ENCODE results near the gene DLGAP5.

The DLGAP5 gene

DNA sequence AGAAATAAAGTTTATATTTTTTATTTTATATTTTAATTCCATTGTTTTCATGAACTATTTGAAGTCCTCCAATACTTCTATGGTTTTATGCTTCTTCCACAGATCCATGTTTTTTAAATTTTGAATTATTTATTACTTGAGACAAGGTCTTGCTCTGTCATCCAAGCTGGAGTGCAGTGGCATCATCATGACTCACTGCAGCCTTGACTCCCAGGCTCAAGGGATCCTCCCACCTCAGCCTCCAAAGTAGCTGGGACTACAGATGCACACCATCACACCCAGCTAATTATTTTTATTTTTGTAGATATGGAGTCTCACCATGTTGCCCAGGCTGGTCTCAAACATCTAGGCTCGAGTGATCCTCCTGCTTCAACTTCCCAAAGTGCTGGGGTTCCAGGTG lies 28.8 kb upstream of the DLGAP5 start:
- no peaks in the 10 kb centered on the region for H3K27me3 ChIP-seq (ENCODE audit: control insufficient read depth, insufficient read depth, low read length)
- H3K36me3 ChIP-seq (ENCODE audit: control insufficient read depth, insufficient read depth, low read length) = no peaks in the 10 kb centered on the region
- TF ChIP-seq, protein P1, sequence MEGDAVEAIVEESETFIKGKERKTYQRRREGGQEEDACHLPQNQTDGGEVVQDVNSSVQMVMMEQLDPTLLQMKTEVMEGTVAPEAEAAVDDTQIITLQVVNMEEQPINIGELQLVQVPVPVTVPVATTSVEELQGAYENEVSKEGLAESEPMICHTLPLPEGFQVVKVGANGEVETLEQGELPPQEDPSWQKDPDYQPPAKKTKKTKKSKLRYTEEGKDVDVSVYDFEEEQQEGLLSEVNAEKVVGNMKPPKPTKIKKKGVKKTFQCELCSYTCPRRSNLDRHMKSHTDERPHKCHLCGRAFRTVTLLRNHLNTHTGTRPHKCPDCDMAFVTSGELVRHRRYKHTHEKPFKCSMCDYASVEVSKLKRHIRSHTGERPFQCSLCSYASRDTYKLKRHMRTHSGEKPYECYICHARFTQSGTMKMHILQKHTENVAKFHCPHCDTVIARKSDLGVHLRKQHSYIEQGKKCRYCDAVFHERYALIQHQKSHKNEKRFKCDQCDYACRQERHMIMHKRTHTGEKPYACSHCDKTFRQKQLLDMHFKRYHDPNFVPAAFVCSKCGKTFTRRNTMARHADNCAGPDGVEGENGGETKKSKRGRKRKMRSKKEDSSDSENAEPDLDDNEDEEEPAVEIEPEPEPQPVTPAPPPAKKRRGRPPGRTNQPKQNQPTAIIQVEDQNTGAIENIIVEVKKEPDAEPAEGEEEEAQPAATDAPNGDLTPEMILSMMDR (IDR thresholded peaks at IDR 0.05) = no peak
- no peaks in the 10 kb centered on the region for H3K9me3 ChIP-seq (ENCODE audit: control insufficient read depth, low read length)
- H3K4me1 ChIP-seq = no peaks in the 10 kb centered on the region
- H2AFZ ChIP-seq = no peak overlapping the region
- no peak overlapping the region for H3K4me2 ChIP-seq (ENCODE audit: low read length)
- no peak overlapping the region for H3K27ac ChIP-seq
- H3K4me3 ChIP-seq (ENCODE audit: low read depth, low read length) = no peak overlapping the region
- no peak overlapping the region for H3K9ac ChIP-seq
- no peaks in the 10 kb centered on the region for H3K79me2 ChIP-seq

DNA sequence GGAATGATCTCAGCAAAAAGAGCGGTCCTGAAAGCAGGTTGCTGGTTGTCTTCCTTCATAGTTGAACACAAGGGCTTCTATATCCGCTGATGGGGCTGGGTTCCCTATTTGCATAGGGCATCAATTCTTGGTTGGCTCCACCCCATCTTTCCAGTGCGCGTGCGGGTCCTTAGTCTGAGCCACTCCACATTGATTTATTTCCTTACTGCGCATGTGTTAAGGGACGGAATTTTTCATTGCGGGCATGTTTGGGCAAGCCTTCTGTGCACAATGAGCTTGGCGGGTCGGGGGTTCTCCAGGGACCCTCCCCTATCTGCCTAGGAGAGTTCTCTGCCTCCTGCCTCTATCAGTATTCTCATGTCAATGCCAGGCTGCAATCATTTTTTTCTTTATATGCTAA lies 21.2 kb upstream of the DLGAP5 start:
- Histone ChIP-seq H3K36me3 (ENCODE audit: control insufficient read depth, insufficient read depth, low read length) (no peaks in the 10 kb centered on the region), H3K27ac (no peak overlapping the region), H3K79me2 (no peaks in the 10 kb centered on the region), H3K4me1 (no peaks in the 10 kb centered on the region), H3K9ac (no peak overlapping the region), H3K27me3 (ENCODE audit: control insufficient read depth, insufficient read depth, low read length) (no peaks in the 10 kb centered on the region), H3K4me3 (ENCODE audit: low read depth, low read length) (no peak overlapping the region), H2AFZ (no peak overlapping the region), H3K4me2 (ENCODE audit: low read length) (no peak overlapping the region), H3K9me3 (ENCODE audit: control insufficient read depth, low read length) (no peaks in the 10 kb centered on the region)
- TF ChIP-seq, protein P1 (IDR thresholded peaks at IDR 0.05) = no peak

DNA sequence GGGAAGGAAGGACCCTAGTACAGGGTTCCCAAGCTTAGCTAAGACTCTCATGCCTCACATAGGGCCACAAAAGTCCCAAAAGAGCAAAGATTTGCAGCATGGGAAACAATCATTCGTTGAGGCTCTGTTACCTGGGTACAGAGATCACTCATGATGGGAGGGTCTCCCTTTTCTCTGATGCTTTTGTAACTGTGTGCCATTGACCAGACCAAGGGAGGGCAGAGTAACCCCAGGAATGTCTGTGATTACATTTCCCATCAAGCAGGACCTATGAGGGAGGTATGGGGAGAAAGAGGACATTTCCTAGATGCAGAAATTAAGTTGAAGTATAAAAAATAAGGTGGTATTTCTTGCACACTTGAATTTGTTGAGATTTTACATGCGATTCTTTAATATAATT lies 16.4 kb upstream of the DLGAP5 start:
- Histone ChIP-seq H3K79me2 (no peaks in the 10 kb centered on the region), H3K4me1 (no peaks in the 10 kb centered on the region), H3K4me3 (ENCODE audit: low read depth, low read length) (no peak overlapping the region), H3K9ac (no peak overlapping the region), H3K27me3 (ENCODE audit: control insufficient read depth, insufficient read depth, low read length) (no peaks in the 10 kb centered on the region), H3K27ac (no peak overlapping the region), H2AFZ (no peak overlapping the region), H3K9me3 (ENCODE audit: control insufficient read depth, low read length) (no peaks in the 10 kb centered on the region), H3K36me3 (ENCODE audit: control insufficient read depth, insufficient read depth, low read length) (no peaks in the 10 kb centered on the region), H3K4me2 (ENCODE audit: low read length) (no peak overlapping the region)
- TF ChIP-seq, protein P1 (IDR thresholded peaks at IDR 0.05) = no peak

DNA sequence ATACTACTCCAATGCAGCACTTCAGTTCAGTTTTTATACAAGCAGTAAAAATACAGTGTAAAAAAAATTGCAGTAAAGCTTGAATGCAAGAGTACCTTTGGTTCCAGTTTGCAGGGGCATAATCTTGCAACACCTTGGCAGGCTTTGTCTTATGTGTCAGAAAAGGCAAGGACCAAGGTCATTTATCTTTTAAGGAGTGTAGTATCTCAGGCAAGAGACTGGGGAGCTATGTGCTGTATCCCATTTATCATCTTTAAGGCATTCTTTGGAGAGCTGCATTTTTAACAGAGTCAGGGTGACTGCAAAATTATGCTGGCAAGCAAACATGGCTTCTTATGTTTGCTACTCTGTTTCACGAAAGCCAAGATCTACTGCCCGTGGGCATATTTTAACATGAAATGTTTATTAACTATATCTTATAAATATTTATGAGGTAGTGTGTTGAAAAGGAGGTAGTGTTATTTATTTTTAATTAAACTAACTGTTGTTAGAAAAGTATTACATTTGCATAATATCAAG lies 14.8 kb upstream of the DLGAP5 start:
- no peaks in the 10 kb centered on the region for H3K36me3 ChIP-seq (ENCODE audit: control insufficient read depth, insufficient read depth, low read length)
- H3K79me2 ChIP-seq = no peaks in the 10 kb centered on the region
- no peaks in the 10 kb centered on the region for H3K27me3 ChIP-seq (ENCODE audit: control insufficient read depth, insufficient read depth, low read length)
- no peak overlapping the region for H3K9ac ChIP-seq
- TF ChIP-seq, protein P1 (IDR thresholded peaks at IDR 0.05) = no peak
- H3K9me3 ChIP-seq (ENCODE audit: control insufficient read depth, low read length) = no peaks in the 10 kb centered on the region
- H2AFZ ChIP-seq = no peak overlapping the region
- H3K4me2 ChIP-seq (ENCODE audit: low read length) = no peak overlapping the region
- no peaks in the 10 kb centered on the region for H3K4me1 ChIP-seq
- H3K4me3 ChIP-seq (ENCODE audit: low read depth, low read length) = no peak overlapping the region
- H3K27ac ChIP-seq = no peak overlapping the region
